Measurements from ENCODE around the gene SEMA5A. TPM values are rescaled to one million over a fixed set of nuclear protein-coding genes. Genes with fewer than 3 reads are reported as not detected.

Gene SEMA5A
- total RNA-seq, 2 experiments from 2014 or later = 1.1 to 1.7 TPM

DNA sequence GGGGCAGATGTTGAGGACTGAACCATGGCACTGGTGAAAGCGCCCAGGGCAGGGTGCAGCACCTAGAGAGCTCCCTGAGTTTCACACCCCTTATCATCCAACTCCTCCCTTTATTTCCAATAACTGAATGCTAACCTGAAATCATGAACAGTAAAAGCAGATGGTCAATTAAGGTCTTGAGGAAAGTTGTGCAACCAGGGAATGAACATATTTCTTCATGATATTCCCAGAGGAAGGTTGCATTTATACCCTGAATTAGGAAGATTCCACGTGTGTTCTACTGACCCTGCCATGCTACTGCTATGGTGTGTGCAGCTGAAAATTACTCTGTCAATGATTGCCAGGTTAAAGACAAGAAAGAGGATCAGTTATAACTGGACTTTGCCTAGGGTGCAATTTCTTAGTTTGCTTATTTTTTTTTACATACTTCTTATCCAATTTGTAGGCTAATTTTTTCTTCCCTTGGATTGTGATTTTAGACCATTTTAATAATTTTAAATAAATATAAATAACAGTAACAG is 319.8 kb downstream of the SEMA5A start:
- H3K4me3 Mint-ChIP-seq = no peak overlapping the region
- H3K27me3 Mint-ChIP-seq = no peaks in the 10 kb centered on the region
- POLR2A ChIA-PET = no interaction called here
- no peak for DNase-seq
- H3K9me3 Mint-ChIP-seq = peaks cover 6% of the 10 kb centered on the region
- no peaks in the 10 kb centered on the region for H3K36me3 Mint-ChIP-seq (ENCODE audit: low read depth)
- H3K27ac Mint-ChIP-seq = no peak overlapping the region
- CTCF ChIA-PET = no interaction called here
- H3K4me1 Mint-ChIP-seq = no peaks in the 10 kb centered on the region

DNA sequence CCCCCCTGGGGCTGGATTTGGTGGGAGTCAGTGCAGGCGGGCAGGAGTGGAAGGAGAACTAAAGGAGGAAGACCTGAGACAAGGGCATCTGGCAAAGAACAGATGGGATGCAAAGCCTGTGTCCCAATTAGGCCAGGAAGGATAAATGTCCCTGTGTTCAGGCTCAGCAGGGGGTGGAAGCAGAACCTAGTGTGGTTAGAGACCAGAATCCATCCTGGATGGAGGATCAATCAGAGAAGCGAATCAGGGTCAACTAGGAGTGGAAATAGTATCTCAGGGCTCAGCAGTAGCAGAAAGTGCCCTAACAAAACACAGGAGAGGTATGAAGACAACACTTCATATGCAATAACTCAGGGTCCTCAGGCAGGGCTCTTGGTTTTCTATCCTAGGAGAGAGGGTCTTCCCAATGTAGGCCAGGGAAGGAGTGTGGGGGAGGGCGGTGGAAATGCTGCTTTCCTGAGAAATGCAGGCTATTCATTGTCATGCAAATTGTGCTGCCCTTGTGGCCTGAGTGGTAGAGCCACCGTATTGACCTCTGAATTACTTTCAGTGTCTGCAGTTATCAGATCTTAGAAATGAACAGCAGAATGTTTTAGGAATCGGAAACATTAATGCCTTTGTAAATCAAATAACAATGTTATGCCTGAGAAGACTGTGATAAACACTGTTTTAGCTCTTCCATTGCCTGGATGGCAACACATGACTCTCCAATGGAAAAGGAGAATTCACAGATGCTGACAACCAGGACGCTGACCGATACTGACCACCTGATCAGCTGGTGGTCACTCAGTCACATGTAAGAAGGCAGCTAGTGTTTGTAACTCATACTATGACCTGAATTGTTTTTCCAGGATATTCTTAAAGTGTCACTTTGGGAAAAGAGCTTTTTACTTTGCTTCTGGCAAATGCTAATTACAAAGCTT is 323.6 kb downstream of the SEMA5A start:
- Mint-ChIP-seq H3K4me3 (no peak overlapping the region), H3K36me3 (ENCODE audit: low read depth) (no peaks in the 10 kb centered on the region), H3K27me3 (no peaks in the 10 kb centered on the region), H3K9me3 (peaks cover 15% of the 10 kb centered on the region), H3K27ac (no peak overlapping the region), H3K4me1 (no peaks in the 10 kb centered on the region)
- DNase-seq = no peak
- ChIA-PET POLR2A (no interaction called here), CTCF (no interaction called here)

- no peaks in the 10 kb centered on the region for H3K4me1 Mint-ChIP-seq
- H3K9me3 Mint-ChIP-seq = peaks cover 9% of the 10 kb centered on the region
- H3K36me3 Mint-ChIP-seq (ENCODE audit: low read depth) = no peaks in the 10 kb centered on the region
- ChIA-PET CTCF (no interaction called here), POLR2A (no interaction called here)
- no peak overlapping the region for H3K4me3 Mint-ChIP-seq
- DNase-seq = no peak
- no peaks in the 10 kb centered on the region for H3K27me3 Mint-ChIP-seq
- no peak overlapping the region for H3K27ac Mint-ChIP-seq
These were observed 327.5 kb downstream of the SEMA5A start for GRCh38 chr5:9218358-9218757.

DNA sequence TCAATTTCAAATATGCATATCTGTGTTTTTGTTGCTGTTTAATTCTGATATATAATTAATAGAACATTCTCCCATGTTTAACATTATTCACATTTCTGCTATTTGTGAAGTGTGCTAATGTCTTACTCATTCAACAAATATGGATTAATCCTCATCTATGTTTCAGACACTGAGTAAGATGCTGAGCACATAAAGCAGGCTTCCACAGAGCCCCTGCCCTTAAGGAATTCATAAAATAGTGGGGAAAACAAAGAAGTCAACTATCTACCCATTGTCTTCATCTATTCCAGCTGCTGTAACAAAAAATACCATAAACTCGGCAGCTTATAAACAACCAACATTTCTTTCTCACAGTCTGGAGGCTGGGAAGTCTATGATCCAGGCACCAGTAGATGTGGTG is 333.3 kb downstream of the SEMA5A start:
- DNase-seq = no peak
- Mint-ChIP-seq H3K36me3 (ENCODE audit: low read depth) (no peaks in the 10 kb centered on the region), H3K9me3 (no peaks in the 10 kb centered on the region), H3K4me3 (no peak overlapping the region), H3K27me3 (no peaks in the 10 kb centered on the region), H3K27ac (no peak overlapping the region), H3K4me1 (no peaks in the 10 kb centered on the region)
- POLR2A ChIA-PET = no interaction called here
- CTCF ChIA-PET = no interaction called here

- POLR2A ChIA-PET = no interaction called here
- CTCF ChIA-PET = interaction anchor here (0.7 kb wide), 1 partner anchor 14 kb away, joined by 3 read pairs; no protein-coding TSS in a partner anchor
These were observed 335.9 kb downstream of the SEMA5A start for GRCh38 chr5:9209846-9210492.

GRCh38 chr5:9207817-9208418 is 338.0 kb downstream of the SEMA5A start:
- Mint-ChIP-seq H3K36me3 (ENCODE audit: low read depth) (no peaks in the 10 kb centered on the region), H3K27me3 (no peaks in the 10 kb centered on the region), H3K9me3 (no peaks in the 10 kb centered on the region), H3K4me3 (no peak overlapping the region), H3K4me1 (no peaks in the 10 kb centered on the region), H3K27ac (no peak overlapping the region)
- ChIA-PET CTCF (interaction anchor here (1.0 kb wide), 1 partner anchor 1280 kb away, joined by 4 read pairs; no protein-coding TSS in a partner anchor), POLR2A (no interaction called here)
- no peak for DNase-seq

More at GRCh38 chr5:9209846-9210492, 335.9 kb downstream of the SEMA5A start:
- no peak for DNase-seq
- H3K27ac Mint-ChIP-seq = no peak overlapping the region
- H3K36me3 Mint-ChIP-seq (ENCODE audit: low read depth) = no peaks in the 10 kb centered on the region
- no peaks in the 10 kb centered on the region for H3K4me1 Mint-ChIP-seq
- no peak overlapping the region for H3K4me3 Mint-ChIP-seq
- H3K9me3 Mint-ChIP-seq = no peaks in the 10 kb centered on the region
- no peaks in the 10 kb centered on the region for H3K27me3 Mint-ChIP-seq

DNA sequence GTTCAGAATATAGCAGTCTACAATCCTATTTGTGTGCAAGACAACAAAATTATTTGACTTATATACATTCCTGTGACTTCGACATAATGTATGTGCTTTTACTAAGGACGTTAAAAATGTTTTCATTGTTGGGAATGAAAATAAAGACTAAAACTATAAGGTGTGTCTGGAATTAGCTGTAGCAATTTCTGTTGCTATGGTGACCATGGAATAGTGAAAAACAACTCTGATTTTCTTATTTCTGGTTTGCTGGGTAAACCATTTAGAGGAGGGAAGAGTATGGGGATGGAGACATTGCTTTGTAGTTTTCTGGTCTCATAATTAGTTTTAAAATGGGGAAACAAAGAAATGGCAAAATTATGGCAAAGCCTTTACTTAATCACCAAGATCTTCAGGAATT is 343.2 kb downstream of the SEMA5A start:
- DNase-seq = no peak
- no peaks in the 10 kb centered on the region for H3K4me1 Mint-ChIP-seq
- H3K4me3 Mint-ChIP-seq = no peak overlapping the region
- CTCF ChIA-PET = no interaction called here
- POLR2A ChIA-PET = no interaction called here
- no peaks in the 10 kb centered on the region for H3K9me3 Mint-ChIP-seq
- no peaks in the 10 kb centered on the region for H3K36me3 Mint-ChIP-seq (ENCODE audit: low read depth)
- no peak overlapping the region for H3K27ac Mint-ChIP-seq
- H3K27me3 Mint-ChIP-seq = no peaks in the 10 kb centered on the region

DNA sequence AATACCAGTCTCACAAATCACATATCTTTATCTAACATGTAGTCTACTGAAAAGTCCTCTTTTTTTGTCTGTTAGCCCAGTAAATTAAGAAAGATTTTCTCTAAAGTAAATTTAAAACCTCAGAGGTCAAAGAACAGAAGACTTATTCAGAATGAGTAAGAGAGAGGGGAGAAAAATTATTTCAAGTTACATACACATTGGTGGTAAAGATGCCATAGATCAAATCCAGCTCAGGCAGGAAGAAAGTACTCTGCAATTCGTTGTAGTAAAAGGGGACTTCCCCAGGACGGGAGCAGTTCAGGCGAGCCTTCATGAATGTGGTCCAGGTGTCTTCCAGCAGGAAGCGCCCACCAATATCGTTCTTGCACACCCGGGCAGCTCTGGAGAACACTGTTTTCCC is 344.1 kb downstream of the SEMA5A start:
- CTCF ChIA-PET = no interaction called here
- POLR2A ChIA-PET = no interaction called here
- H3K4me3 Mint-ChIP-seq = no peak overlapping the region
- H3K36me3 Mint-ChIP-seq (ENCODE audit: low read depth) = no peaks in the 10 kb centered on the region
- H3K9me3 Mint-ChIP-seq = no peaks in the 10 kb centered on the region
- no peaks in the 10 kb centered on the region for H3K4me1 Mint-ChIP-seq
- H3K27me3 Mint-ChIP-seq = no peaks in the 10 kb centered on the region
- no peak overlapping the region for H3K27ac Mint-ChIP-seq
- no peak for DNase-seq

DNA sequence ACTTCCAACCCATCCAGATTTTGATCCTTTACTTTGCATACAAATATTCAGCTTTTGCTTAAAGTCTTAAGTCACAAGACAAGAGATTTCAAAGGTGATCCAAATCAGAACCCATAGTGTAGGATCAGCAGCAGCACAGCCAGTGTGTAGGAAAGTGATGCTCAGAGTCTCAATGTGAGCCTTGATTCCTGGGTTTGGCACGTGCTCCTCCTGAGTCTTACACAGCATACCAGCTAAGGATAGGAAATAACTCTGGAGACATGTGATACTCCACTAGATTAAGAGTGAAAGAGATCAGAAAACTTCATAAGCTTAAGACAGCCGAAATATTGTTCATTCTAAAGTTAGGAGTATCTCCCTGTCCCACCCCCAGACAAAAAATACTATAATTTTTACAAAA is 344.9 kb downstream of the SEMA5A start:
- POLR2A ChIA-PET = no interaction called here
- DNase-seq = no peak
- Mint-ChIP-seq H3K4me1 (no peaks in the 10 kb centered on the region), H3K36me3 (ENCODE audit: low read depth) (no peaks in the 10 kb centered on the region), H3K4me3 (no peak overlapping the region), H3K27me3 (no peaks in the 10 kb centered on the region), H3K9me3 (no peaks in the 10 kb centered on the region), H3K27ac (no peak overlapping the region)
- CTCF ChIA-PET = no interaction called here

- Mint-ChIP-seq H3K36me3 (ENCODE audit: low read depth) (no peaks in the 10 kb centered on the region), H3K4me1 (no peaks in the 10 kb centered on the region), H3K27ac (no peak overlapping the region), H3K27me3 (no peaks in the 10 kb centered on the region), H3K4me3 (no peak overlapping the region), H3K9me3 (no peaks in the 10 kb centered on the region)
- ChIA-PET POLR2A (no interaction called here), CTCF (no interaction called here)
- DNase-seq = no peak
These were observed 347.5 kb downstream of the SEMA5A start for GRCh38 chr5:9198394-9198793.

DNA sequence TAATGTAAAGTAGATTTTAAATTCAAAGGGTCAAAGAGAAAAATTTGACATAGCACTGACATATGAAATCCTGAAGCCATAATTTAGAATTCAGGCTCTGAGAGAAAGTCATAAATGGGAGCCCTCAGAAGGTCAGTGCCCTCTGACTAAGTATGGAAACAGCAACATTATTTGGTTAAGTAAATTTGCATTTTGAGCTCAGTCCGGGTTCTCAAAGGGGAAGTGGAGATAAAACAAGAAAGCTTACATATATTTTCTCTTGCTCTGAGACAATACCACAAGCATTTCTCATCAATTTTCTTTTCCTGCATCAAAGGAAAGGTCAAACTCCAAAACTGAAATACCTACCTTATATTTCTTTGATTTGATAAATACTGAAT is 348.0 kb downstream of the SEMA5A start:
- Mint-ChIP-seq H3K9me3 (no peaks in the 10 kb centered on the region), H3K27ac (no peak overlapping the region), H3K4me3 (no peak overlapping the region), H3K4me1 (no peaks in the 10 kb centered on the region), H3K36me3 (ENCODE audit: low read depth) (no peaks in the 10 kb centered on the region), H3K27me3 (no peaks in the 10 kb centered on the region)
- no peak for DNase-seq
- CTCF ChIA-PET = no interaction called here
- POLR2A ChIA-PET = no interaction called here

- no peaks in the 10 kb centered on the region for H3K9me3 Mint-ChIP-seq
- no peaks in the 10 kb centered on the region for H3K4me1 Mint-ChIP-seq
- H3K4me3 Mint-ChIP-seq = no peak overlapping the region
- no peak overlapping the region for H3K27ac Mint-ChIP-seq
- ChIA-PET CTCF (interaction anchor here (1.2 kb wide), 1 partner anchor 14 kb away, joined by 3 read pairs; no protein-coding TSS in a partner anchor), POLR2A (no interaction called here)
- DNase-seq = no peak
- no peaks in the 10 kb centered on the region for H3K36me3 Mint-ChIP-seq (ENCODE audit: low read depth)
- H3K27me3 Mint-ChIP-seq = no peaks in the 10 kb centered on the region
These were observed 349.3 kb downstream of the SEMA5A start for GRCh38 chr5:9196403-9197227.

DNA sequence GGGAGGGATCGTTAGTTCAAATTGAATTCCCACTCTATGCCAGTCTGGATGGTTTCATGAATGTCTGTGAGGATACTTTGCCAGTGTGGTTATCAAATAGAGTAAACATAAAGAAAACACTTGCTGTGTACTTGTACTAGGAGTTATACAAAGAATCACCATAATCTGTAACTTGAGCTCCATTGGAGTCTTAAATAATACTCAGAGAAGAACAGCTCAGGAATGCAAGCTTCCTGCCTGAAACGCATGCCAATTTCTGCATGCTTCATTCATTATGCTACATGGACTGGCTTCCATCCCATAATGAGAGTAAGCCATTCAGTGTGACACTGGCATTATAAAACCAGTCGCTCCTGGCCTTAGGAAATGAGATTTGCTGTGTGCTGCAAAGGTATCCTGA is 351.4 kb downstream of the SEMA5A start:
- Mint-ChIP-seq H3K27ac (no peak overlapping the region), H3K27me3 (no peaks in the 10 kb centered on the region), H3K9me3 (no peaks in the 10 kb centered on the region), H3K36me3 (ENCODE audit: low read depth) (no peaks in the 10 kb centered on the region), H3K4me3 (no peak overlapping the region), H3K4me1 (no peaks in the 10 kb centered on the region)
- ChIA-PET POLR2A (no interaction called here), CTCF (no interaction called here)
- no peak for DNase-seq

All from activated CD4-positive, alpha-beta memory T cell treated with anti-CD3 and anti-CD28 coated beads, Interleukin-2, amount 10 ng/mL, durations not matched to agents 7 days and 5 days (primary cell).